22Rv1 (cell line): Measurements from ENCODE around the gene NBEAL2.

Experiments used
- CTCF ChIP-seq: fragments of 450-650 bp; IDR thresholded peaks from 2 replicates; pipeline ENCODE4 v1.5.1; 2017; ENCODE audit warnings: mild to moderate bottlenecking
- ZFX ChIP-seq: fragments of 450-650 bp; IDR thresholded peaks from 2 replicates; pipeline ENCODE4 v1.6.1; 2017; ENCODE audit warnings: antibody characterized with exemption, borderline replicate concordance

- TF ChIP-seq CTCF (no peak), ZFX (no peak)
Observed at GRCh38 chr3:47013231-47013630, 33.8 kb downstream of the NBEAL2 start.
